Activated CD4-positive, CD25-positive, alpha-beta regulatory T cell treated with anti-CD3 and anti-CD28 coated beads, Interleukin-2, amount 50 U/mL, for 24 hours (primary cell): ENCODE measurements around the gene C10orf67.
"Not testable (repeated sequence)": the region's sequence is repeated elsewhere in the genome, so short reads cannot be mapped to it uniquely, and the experiment has no call there.

Experiments
- ATAC-seq, 2 donors: fragments of 150-1000 bp; cut with Tn5 transposase; one replicate each; pipeline ENCODE4 v1.10.0; 2021; ENCODE audit warnings: mild to moderate bottlenecking in 1 of 2, moderate library complexity in 1 of 2

C10orf67 gene

DNA sequence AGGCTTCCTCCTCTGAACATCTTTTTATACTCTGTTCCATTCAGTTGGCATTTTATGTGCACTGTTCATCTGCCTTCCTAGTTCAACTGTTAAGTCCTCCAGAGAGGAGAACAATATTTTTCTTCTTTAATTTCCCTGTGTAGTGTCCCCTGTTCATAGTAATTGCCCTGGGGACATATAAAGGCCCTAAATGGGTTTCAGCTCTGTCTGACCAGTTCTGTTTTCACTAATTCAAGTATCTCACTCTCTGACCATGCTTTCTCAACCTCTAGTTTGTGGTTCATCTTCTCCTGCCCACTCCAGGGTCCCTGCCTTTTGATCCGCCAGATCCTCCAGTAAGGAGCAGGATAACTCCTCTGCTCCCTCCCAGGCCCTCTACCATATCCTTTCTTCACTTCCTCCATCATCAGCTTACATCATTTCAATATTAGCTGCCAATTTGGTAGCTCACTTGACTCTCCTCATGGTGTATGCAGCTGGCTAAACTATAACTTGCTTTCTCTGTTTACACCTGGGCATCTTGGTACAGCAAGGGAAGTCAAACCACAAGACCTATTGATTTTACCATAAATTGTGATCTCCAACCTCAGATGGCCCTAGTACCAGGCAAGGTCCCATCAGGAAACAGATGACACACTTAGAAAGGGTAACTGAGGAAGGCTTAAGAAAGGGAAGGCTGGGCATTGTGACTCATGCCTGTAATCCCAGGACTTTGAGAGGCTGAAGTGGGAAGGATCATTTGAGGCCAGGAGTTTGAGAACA is 17.7 kb upstream of the C10orf67 start:
- no peak for ATAC-seq

DNA sequence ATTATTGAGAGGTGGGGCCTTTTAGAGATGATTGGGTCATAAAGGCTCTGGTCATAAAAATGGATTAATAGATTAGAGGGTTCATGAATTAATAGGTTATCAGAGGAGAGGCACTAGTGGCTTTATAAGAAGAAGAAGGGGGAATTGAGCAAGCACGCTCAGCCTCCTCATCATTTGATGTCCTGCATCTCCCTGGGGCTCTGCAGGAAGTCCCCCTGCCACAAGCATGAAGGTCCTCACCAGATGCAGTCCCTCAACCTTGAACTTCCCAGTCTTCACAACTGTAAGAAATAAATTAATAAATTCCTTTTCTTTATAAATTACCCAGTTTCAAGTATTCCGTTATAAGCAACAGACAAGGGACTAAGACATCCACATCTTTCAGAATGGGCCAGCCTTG is 17.1 kb upstream of the C10orf67 start:
- ATAC-seq, result no peak

DNA sequence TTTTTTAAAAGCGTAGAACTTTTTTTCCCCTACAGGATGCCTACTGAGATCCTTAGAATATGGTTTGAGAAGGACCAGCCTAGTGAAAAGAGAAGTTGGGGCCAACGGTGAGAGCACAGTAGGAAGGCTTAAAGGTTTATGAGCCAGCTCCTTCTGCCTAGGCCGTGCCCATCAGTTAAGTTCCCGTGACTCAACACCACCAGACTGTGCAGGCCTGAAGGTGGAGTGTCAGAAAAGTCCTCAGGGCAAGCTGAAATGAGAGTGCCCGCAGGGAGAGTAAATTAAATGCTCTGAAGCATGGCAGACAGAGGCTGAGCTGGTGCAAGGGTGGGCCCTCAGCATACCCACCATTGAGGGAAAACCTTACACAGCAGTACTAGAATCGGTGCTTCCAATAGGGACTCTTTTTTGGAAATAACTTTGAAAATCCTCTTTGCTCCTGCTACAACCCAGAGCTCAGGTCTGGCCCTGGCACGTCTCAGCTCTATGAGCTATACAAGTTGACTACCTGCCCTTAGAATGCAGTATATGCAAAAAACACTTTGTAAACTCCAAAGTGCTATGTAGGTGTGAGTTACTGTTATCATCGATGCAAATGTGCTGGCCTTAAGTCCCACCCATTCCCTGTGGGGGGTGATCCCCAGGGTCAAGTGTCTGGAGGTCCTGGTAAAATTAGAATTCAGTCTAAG is 15.2 kb upstream of the C10orf67 start:
- ATAC-seq, result no peak

DNA sequence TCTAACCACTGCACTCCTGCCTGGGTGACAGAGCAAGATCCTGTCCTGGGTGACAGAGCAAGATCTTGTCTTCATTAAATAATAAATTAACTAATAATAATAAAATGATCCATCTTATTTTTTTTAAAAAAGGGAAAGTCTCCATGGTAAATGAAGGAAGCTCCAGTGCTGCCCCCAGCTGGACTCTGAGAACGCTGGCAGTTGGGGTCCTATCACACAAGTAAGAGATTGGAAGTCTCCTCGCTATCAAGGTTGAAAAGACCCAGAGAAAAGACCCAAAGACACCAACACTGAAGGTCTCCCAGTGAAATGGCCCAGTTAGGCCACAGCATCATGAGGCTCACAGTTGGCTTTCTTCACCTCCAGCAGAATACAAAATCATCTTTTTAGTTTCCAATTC is 13.8 kb upstream of the C10orf67 start:
- no peak for ATAC-seq

DNA sequence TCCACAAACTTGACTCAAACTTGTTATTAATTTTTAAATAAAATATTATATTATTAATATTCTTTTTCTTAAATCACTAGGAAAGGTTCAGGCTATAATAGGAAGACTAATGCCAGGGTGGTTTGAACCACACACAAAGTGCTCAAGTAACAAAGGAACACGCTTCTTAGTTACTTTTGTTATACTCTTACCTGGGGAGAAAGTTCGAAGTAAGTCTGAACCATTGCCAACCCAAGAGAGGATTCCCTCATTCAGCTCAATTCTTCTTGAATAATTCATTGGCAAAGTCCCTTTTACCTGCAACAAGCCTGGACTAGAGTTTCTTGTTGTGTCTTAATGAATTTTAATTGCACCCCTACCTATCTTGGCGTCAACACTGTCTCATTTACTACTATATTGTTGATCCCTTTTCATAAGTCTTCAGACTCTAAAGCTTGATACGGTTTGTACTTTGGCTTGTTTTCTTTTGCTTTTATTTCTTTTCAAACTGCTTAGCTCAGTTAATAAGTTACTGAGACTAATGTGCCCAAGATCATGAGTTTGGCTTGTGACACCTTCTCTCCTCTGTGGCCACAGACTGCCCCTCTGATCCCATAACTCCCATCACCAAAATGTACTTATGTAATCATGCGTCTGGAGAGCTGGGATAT is 10.2 kb upstream of the C10orf67 start:
- no peak for ATAC-seq

GRCh38 chr10:23351926-23352519 is 7.4 kb upstream of the C10orf67 start:
- ATAC-seq, result peak in 1 of 2 donors; percentile 55

DNA sequence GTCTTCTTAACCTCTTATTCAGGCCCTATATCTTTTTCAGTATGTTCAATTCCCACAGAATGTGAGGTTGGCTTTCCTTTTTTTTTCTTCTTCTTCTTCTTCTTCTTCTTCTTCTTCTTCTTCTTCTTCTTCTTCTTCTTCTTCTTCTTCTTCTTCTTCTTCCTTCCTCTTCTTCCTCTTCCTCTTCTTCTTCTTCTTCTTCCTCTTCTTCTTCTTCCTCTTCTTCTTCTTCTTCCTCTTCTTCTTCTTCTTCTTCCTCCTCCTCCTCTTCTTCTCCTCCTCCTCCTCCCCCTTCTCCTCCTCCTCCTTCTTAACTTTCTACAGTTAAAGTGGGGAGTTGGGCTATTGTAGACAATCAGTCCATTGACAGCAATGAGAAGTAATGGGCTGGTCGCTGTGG is 6.1 kb upstream of the C10orf67 start:
- not testable (repeated sequence) for ATAC-seq

- peak; percentile 63 to 71 for ATAC-seq
Measured at GRCh38 chr10:23345861-23346260, 1.3 kb upstream of the C10orf67 start.

DNA sequence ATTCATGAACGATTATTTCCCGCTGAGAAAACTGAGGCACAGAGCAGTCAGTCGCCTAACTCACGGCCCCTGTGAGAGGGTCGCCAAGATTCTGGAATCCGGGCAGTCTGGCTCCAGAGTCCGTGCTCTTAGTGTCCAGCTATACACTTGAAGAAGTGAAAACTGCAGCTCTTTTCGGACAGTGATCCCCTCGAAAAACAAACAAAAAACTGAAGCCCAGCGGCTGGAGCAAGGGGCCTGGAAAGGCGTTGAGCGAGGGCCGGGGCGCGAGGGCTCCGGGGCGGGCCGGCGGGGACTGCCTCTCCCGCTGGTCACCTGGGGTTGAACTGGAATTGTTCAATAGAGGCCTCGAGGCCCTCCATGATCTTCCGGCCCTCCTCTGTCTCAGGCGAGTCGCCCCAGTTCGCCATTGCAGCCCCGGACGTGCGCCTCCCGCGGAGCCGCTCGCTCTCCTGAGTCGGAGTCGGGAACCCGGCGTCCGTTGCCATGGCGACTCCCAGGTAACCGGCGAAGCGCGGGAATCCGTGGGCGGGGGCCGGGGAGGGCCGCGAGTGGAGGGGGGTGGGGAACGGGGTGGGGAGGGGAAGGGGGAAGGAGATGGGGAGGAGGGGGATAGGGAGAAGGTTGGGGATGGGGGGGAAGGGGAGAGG is 881 bp downstream of the C10orf67 start:
- ATAC-seq, result no peak

- no peak for ATAC-seq
Measured at GRCh38 chr10:23342213-23342884, 2.2 kb downstream of the C10orf67 start.

- ATAC-seq, result peak; percentile 55 to 60
Measured at GRCh38 chr10:23341004-23341403, 3.6 kb downstream of the C10orf67 start.

GRCh38 chr10:23340354-23340753 is 4.2 kb downstream of the C10orf67 start:
- no peak for ATAC-seq

- no peak for ATAC-seq
Measured at GRCh38 chr10:23338886-23339285, 5.7 kb downstream of the C10orf67 start.

- ATAC-seq, result no peak
Measured at GRCh38 chr10:23338155-23338828, 6.3 kb downstream of the C10orf67 start.

- ATAC-seq, result peak; percentile 63 to 65
Measured at GRCh38 chr10:23337616-23338015, 7.0 kb downstream of the C10orf67 start.

DNA sequence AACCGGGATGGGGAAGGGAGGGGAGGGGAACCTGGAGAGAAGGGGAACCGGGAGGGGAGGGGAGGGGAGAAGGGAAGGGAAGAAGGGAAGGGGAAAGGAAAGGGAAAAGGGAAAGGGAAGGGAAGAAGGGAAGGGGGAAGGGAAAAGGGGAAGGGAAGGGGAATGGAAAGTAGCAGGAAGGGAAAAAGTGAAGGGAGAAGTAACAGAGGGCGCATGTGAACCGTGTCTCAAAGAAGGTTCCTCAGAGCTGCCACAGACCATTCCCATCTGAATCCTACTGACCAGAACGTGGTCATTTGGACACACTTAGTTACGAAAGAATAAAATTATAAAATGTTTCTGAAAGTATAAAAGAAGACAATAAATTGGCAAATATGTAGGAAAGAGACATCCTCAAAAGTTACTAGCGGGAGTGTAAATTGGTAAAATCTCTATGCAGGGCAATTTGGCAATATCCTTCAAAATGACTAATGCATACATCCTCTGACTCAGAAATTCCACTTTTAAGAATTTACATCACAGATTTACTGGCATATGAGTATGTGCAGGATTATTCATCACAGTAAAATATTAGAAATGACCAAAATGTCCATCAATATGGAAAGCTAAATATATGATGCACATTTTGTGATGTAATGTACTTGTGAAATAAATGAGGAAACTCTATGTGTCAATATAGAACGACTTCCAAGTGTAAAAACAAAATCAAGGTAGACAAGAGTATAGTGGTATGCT is 12.9 kb downstream of the C10orf67 start:
- peak; percentile 7 to 29 for ATAC-seq

DNA sequence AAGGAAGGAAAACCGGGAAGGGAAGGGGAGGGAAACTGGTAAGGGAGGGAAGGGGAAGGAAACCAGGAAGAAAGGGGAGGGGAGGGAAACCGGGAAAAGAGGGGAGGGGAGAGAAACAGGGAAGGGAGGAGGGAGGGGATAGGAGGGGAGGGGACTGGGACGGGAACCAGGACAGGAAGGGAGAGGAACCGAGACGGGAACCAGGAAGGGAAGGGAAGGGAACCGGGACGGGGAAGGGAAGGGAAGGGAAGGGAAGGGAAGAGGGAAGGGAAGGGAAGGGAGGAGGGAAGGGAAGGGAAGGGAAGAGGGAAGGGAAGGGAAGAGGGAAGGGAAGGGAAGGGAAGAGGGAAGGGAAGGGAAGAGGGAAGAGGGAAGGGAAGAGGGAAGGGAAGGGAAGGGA is 13.6 kb downstream of the C10orf67 start:
- no peak for ATAC-seq

DNA sequence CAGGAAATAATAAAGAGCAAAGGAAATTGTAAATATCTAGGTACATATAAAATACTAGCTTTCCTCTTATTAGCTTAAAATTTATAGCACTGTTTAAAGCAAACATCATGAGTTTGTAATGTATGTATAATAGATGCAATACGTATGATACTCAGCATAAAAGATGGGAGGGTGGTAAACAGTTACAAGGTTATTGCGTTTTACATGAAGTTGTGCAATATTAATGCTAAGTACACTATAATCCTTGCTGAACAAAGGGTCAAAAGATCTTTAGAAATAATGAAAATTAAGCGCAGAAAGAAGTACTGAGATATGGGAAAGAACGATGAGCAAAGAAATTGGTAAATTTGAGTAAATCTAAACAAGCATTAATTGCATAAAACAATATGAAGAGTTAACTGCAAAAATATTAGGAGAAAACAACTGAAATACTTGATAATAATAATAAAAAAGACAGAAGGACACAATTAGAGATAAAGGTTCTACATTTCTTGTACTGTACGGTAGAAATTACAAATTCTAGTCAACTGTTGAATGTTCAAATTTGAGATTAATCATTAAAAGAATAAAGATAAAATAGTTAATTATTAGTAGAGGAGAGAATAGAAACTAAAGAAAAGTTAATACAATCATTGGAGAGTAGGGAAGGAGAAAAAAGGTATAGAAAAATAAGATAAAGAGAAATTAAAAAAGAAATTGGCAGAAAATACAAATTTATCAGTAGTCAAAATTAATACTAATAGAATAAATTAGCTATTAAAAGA is 17.9 kb downstream of the C10orf67 start:
- no peak for ATAC-seq

- peak; percentile 73 to 80 for ATAC-seq
Measured at GRCh38 chr10:23325132-23325531, 19.5 kb downstream of the C10orf67 start.

- ATAC-seq, result no peak
Measured at GRCh38 chr10:23324351-23324750, 20.2 kb downstream of the C10orf67 start.
